ENCODE measurements around the gene RND3.

- TF ChIP-seq, protein P1, sequence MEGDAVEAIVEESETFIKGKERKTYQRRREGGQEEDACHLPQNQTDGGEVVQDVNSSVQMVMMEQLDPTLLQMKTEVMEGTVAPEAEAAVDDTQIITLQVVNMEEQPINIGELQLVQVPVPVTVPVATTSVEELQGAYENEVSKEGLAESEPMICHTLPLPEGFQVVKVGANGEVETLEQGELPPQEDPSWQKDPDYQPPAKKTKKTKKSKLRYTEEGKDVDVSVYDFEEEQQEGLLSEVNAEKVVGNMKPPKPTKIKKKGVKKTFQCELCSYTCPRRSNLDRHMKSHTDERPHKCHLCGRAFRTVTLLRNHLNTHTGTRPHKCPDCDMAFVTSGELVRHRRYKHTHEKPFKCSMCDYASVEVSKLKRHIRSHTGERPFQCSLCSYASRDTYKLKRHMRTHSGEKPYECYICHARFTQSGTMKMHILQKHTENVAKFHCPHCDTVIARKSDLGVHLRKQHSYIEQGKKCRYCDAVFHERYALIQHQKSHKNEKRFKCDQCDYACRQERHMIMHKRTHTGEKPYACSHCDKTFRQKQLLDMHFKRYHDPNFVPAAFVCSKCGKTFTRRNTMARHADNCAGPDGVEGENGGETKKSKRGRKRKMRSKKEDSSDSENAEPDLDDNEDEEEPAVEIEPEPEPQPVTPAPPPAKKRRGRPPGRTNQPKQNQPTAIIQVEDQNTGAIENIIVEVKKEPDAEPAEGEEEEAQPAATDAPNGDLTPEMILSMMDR (IDR thresholded peaks at IDR 0.05) = no peak
- TF ChIP-seq POLR2A (IDR thresholded peaks at IDR 0.05) (no peak), EP300 (IDR thresholded peaks at IDR 0.05) (no peak)
Measured at GRCh38 chr2:150522269-150522668, 34.8 kb upstream of the RND3 start.
